CD14-positive monocyte (primary cell): ENCODE results near the gene ZGPAT. TPM values are rescaled to one million over a fixed set of nuclear protein-coding genes. Genes with fewer than 3 reads are reported as not detected.

ENCODE experiments used
- DNase-seq, 3 donors: peaks; one replicate each; pipeline ENCODE4 v3.0.0-alpha.2; 2011 to 2022
- H2AFZ ChIP-seq: 2 replicates; pipeline ENCODE4 v1.6.0; 2012; ENCODE audit warnings: mild to moderate bottlenecking, low read depth, low read length, inconsistent platforms; ENCODE audit not compliant: insufficient read depth, poor library complexity, severe bottlenecking
- H3K27ac ChIP-seq, 2 donors: 1 replicate in 1 of 2; 2 replicates in 1 of 2; pipeline ENCODE4 v1.5.1; 2012 to 2013; ENCODE audit warnings: low read length in 2 of 2, control low read depth in 1 of 2, inconsistent platforms in 1 of 2, low read depth in 1 of 2, mild to moderate bottlenecking in 1 of 2
- H3K27me3 ChIP-seq, 2 donors: one replicate each; pipeline versions ENCODE4 v1.6.0 to v1.6.1; 2011 to 2013; ENCODE audit warnings: low read length in 2 of 2; ENCODE audit not compliant: control insufficient read depth in 2 of 2, insufficient read depth in 2 of 2
- H3K36me3 ChIP-seq, 2 donors: replicated peaks in 1 of 2; 1 replicate in 1 of 2; 2 replicates in 1 of 2; pipeline versions ENCODE4 v1.5.1 to v1.6.1; 2012 to 2013; ENCODE audit warnings: low read length in 2 of 2, control low read depth in 1 of 2, inconsistent platforms in 1 of 2, mild to moderate bottlenecking in 1 of 2; ENCODE audit not compliant: insufficient read depth in 2 of 2, control insufficient read depth in 1 of 2
- H3K4me1 ChIP-seq, 2 donors: 1 replicate in 1 of 2; 2 replicates in 1 of 2; pipeline versions ENCODE4 v1.5.1 to v1.6.1; 2012 to 2013; ENCODE audit warnings: low read length in 2 of 2, control low read depth in 1 of 2, inconsistent platforms in 1 of 2, mild to moderate bottlenecking in 1 of 2, moderate library complexity in 1 of 2; ENCODE audit not compliant: insufficient read depth in 2 of 2, control insufficient read depth in 1 of 2
- H3K4me2 ChIP-seq: replicated peaks from 2 replicates; pipeline ENCODE3; 2012; ENCODE audit warnings: low read length, moderate library complexity, mild to moderate bottlenecking; ENCODE audit not compliant: poor library complexity, severe bottlenecking; ENCODE audit errors: extremely low read depth
- H3K4me3 ChIP-seq, 3 experiments: fragments of 200-600 bp in 1 of 3; sonication (generic) in 1 of 3; replicated peaks in 1 of 3; 1 replicate in 2 of 3; 2 replicates in 1 of 3; pipeline ENCODE4 v1.5.1; 2011 to 2013; ENCODE audit warnings: low read length in 3 of 3, mild to moderate bottlenecking in 3 of 3, control low read depth in 2 of 3, low read depth in 2 of 3, inconsistent platforms in 1 of 3, moderate library complexity in 1 of 3
- H3K79me2 ChIP-seq: 2 replicates; pipeline ENCODE4 v1.6.0; 2012; ENCODE audit warnings: mild to moderate bottlenecking, control low read depth, inconsistent platforms, low read length, moderate library complexity; ENCODE audit not compliant: insufficient read depth
- H3K9ac ChIP-seq: 2 replicates; pipeline ENCODE4 v1.6.0; 2017; ENCODE audit warnings: low read length, mild to moderate bottlenecking; ENCODE audit not compliant: insufficient read depth, poor library complexity, severe bottlenecking
- H3K9me3 ChIP-seq, 2 donors: replicated peaks in 1 of 2; 1 replicate in 1 of 2; 2 replicates in 1 of 2; pipeline versions ENCODE4 v1.5.1 to v1.6.1; 2012 to 2013; ENCODE audit warnings: low read length in 2 of 2, control low read depth in 1 of 2; ENCODE audit not compliant: control insufficient read depth in 1 of 2, insufficient read depth in 1 of 2
- H4K20me1 ChIP-seq: 2 replicates; pipeline ENCODE4 v1.6.0; 2012; ENCODE audit warnings: mild to moderate bottlenecking, low read length, control low read depth, moderate library complexity; ENCODE audit not compliant: insufficient read depth
- H3K27ac Mint-ChIP-seq, 7 donors: one replicate each; pipeline ENCODE4 v1.8.0; 2020; ENCODE audit warnings: mild to moderate bottlenecking in 7 of 7, mixed read lengths in 7 of 7, moderate library complexity in 6 of 7, inconsistent platforms in 2 of 7
- H3K27me3 Mint-ChIP-seq, 3 donors: one replicate each; pipeline ENCODE4 v1.8.0; 2021 to 2022; ENCODE audit warnings: low read depth in 3 of 3, mild to moderate bottlenecking in 3 of 3, mixed read lengths in 3 of 3, moderate library complexity in 3 of 3, inconsistent platforms in 1 of 3
- H3K36me3 Mint-ChIP-seq, 2 donors: one replicate each; pipeline ENCODE4 v1.8.0; 2020; ENCODE audit warnings: mixed read lengths in 2 of 2, inconsistent platforms in 1 of 2, mild to moderate bottlenecking in 1 of 2
- H3K4me1 Mint-ChIP-seq: one replicate; pipeline ENCODE4 v1.8.0; 2020; ENCODE audit warnings: mild to moderate bottlenecking, mixed read lengths
- H3K4me3 Mint-ChIP-seq, 2 donors: one replicate each; pipeline ENCODE4 v1.8.0; 2020; ENCODE audit warnings: mild to moderate bottlenecking in 2 of 2, mixed read lengths in 2 of 2, moderate library complexity in 1 of 2
- H3K9me3 Mint-ChIP-seq, 7 donors: one replicate each; pipeline ENCODE4 v1.8.0; 2020 to 2022; ENCODE audit warnings: mixed read lengths in 7 of 7, mild to moderate bottlenecking in 6 of 7, moderate library complexity in 6 of 7, inconsistent platforms in 2 of 7
- CTCF ChIP-seq: fragments of 200-600 bp; IDR thresholded peaks from one replicate; pipeline ENCODE4 v1.8.0; 2022; ENCODE audit warnings: antibody characterized with exemption, mild to moderate bottlenecking
- WGBS: methylation state at CpG from one replicate; pipeline ENCODE4 v1.1.5; 2013; ENCODE audit warnings: missing lambda C conversion rate; ENCODE audit not compliant: insufficient coverage; 5-methylcytosine and 5-hydroxymethylcytosine counted together
- intact Hi-C, 2 donors: fragments of 100-400 bp; cut with micrococcal nuclease; formaldehyde crosslinking; loops; one replicate each; pipeline versions ENCODE4 v1.15.0 to v1.15.1; 2023
- polyA plus RNA-seq, 3 donors: library from polyadenylated mRNA; depleted of rRNA in 1 of 3; unstranded in 2 of 3; stranded (reverse) in 1 of 3; fragments of 300-500 nt in 2 of 3; fragments of >200 nt in 1 of 3; fragmentation: Illumina TruSeq in 2 of 3; gene quantifications; 1 replicate in 2 of 3; 2 replicates in 1 of 3; pipeline ENCODE4 v1.2.3, GENCODE V29; 2012 to 2021

ZGPAT gene
- polyA plus RNA-seq, 3 donors, result 24.2 to 58.6 (median 28.3) TPM

GRCh38 chr20:63712191-63712590 lies 4.4 kb downstream of the ZGPAT start:
- peaks cover 33 to 60% of the 10 kb centered on the region in 2 donors for H3K36me3 ChIP-seq
- H3K4me1 ChIP-seq, result peaks cover 14 to 18% of the 10 kb centered on the region in 2 donors
- Mint-ChIP-seq H3K27me3 (peaks cover 0 to 2% (median 1%) of the 10 kb centered on the region in 3 donors), H3K27ac (peak overlapping the region in 1 of 7 donors; percentile 41), H3K4me1 (peaks cover 24% of the 10 kb centered on the region), H3K4me3 (no peak overlapping the region), H3K9me3 (peaks cover 5 to 22% (median 16%) of the 10 kb centered on the region in 7 donors), H3K36me3 (peaks cover 56 to 81% of the 10 kb centered on the region in 2 donors)
- peaks cover 9 to 16% of the 10 kb centered on the region in 2 donors for H3K9me3 ChIP-seq
- DNase-seq, result no peak
- no peak overlapping the region for H3K27ac ChIP-seq
- H3K4me2 ChIP-seq, result no peak overlapping the region
- no peak for TF ChIP-seq CTCF
- H3K9ac ChIP-seq, result no peak overlapping the region
- H3K79me2 ChIP-seq, result peaks cover 94% of the 10 kb centered on the region
- intact Hi-C loops, result no loop called here
- H3K27me3 ChIP-seq, result no peaks in the 10 kb centered on the region
- H4K20me1 ChIP-seq, result peaks cover 73% of the 10 kb centered on the region
- H3K4me3 ChIP-seq, result no peak overlapping the region
- no CpG with 5 or more reads among the region's 1 CpG for WGBS
- no peak overlapping the region for H2AFZ ChIP-seq

GRCh38 chr20:63714858-63715257 lies 7.0 kb downstream of the ZGPAT start:
- 100% methylated on average over 2 of the region's 5 CpGs for WGBS
- H2AFZ ChIP-seq, result no peak overlapping the region
- no peak overlapping the region for H3K4me2 ChIP-seq
- no peak overlapping the region for H3K27ac Mint-ChIP-seq
- no peak overlapping the region for H3K4me3 ChIP-seq
- intact Hi-C loops, result no loop called here
- H3K79me2 ChIP-seq, result peaks cover 95% of the 10 kb centered on the region
- H4K20me1 ChIP-seq, result peaks cover 82% of the 10 kb centered on the region
- H3K4me1 Mint-ChIP-seq, result peaks cover 12% of the 10 kb centered on the region
- no peak overlapping the region for H3K4me3 Mint-ChIP-seq
- peaks cover 64 to 95% of the 10 kb centered on the region in 2 donors for H3K36me3 Mint-ChIP-seq
- H3K36me3 ChIP-seq, result peaks cover 38 to 83% of the 10 kb centered on the region in 2 donors
- no peaks in the 10 kb centered on the region for H3K4me1 ChIP-seq
- no peak overlapping the region for H3K27ac ChIP-seq
- no peak for TF ChIP-seq CTCF
- H3K9me3 Mint-ChIP-seq, result peaks cover 11 to 35% (median 26%) of the 10 kb centered on the region in 7 donors
- no peaks in the 10 kb centered on the region for H3K27me3 ChIP-seq
- H3K9ac ChIP-seq, result no peak overlapping the region
- H3K27me3 Mint-ChIP-seq, result peaks cover 0 to 2% (median 1%) of the 10 kb centered on the region in 3 donors
- DNase-seq, result no peak
- H3K9me3 ChIP-seq, result peaks cover 14 to 25% of the 10 kb centered on the region in 2 donors
